Neural cell (in vitro differentiated cells): Measurements from ENCODE around the gene HSPB6.

ENCODE experiments used
- EZH2 ChIP-seq: fragments of 200-600, 300-800 bp; shearing (Covaris generic), sonication (generic); IDR thresholded peaks from 2 replicates; pipeline ENCODE4 v1.6.1; 2014; ENCODE audit warnings: antibody characterized with exemption, low read length, borderline replicate concordance, mild to moderate bottlenecking; ENCODE audit not compliant: insufficient read depth, poor library complexity, severe bottlenecking
- MXI1 ChIP-seq: fragments of 450-650 bp; conservative IDR thresholded peaks from 2 replicates; pipeline ENCODE4 v1.6.1; 2014; ENCODE audit warnings: antibody characterized with exemption, mild to moderate bottlenecking; ENCODE audit not compliant: poor library complexity, severe bottlenecking
- POLR2AphosphoS5 ChIP-seq: IDR thresholded peaks from 2 replicates; pipeline ENCODE4 v1.6.1; 2012
- TAF1 ChIP-seq: IDR thresholded peaks from 2 replicates; pipeline ENCODE4 v1.6.1; 2012; ENCODE audit warnings: low read depth
- TF ChIP-seq, protein P1 (sequence below): fragments of 450-650 bp; IDR thresholded peaks from 2 replicates; pipeline ENCODE4 v1.5.1; 2014; ENCODE audit warnings: antibody characterized with exemption, mild to moderate bottlenecking, moderate library complexity; ENCODE audit not compliant: poor library complexity, severe bottlenecking

DNA sequence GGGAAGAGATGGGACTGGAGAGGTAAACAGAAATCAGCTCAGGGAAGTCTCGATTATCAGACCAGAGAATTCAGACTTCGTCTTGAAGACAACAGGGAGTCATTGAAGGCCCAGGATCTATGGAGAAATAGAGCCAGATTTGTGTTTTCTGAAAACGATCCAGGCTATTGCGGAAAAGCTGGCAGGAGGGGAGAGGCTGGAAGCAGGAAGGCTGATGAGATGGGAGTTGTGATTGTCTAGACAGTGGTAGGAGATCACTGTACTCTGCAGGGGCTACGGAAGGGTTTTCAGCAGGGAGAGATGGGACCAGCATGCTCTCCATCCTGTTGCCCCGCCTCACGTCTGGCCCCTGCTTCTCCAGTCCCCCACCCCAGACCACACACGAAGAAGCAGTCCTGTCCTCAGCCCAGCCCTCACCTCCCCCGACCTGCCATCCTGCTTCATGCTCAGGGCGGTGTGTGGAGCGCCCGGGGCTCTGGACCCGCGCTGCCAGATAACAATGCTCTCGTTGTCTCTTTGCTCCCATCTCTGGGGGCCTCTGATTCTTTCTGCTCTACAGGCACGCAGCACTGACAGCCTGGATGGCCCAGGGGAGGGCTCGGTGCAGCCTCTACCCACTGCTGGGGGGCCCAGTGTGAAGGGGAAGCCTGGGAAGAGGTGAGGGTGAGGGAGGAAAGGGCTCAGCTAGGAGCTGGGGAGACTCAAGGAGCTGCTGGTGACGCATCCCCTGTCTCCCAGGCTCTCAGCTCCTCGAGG is 20.4 kb upstream of the HSPB6 start:
- TF ChIP-seq MXI1 (no peak), POLR2AphosphoS5 (no peak), EZH2 (no peak), TAF1 (no peak)
- TF ChIP-seq, protein P1, sequence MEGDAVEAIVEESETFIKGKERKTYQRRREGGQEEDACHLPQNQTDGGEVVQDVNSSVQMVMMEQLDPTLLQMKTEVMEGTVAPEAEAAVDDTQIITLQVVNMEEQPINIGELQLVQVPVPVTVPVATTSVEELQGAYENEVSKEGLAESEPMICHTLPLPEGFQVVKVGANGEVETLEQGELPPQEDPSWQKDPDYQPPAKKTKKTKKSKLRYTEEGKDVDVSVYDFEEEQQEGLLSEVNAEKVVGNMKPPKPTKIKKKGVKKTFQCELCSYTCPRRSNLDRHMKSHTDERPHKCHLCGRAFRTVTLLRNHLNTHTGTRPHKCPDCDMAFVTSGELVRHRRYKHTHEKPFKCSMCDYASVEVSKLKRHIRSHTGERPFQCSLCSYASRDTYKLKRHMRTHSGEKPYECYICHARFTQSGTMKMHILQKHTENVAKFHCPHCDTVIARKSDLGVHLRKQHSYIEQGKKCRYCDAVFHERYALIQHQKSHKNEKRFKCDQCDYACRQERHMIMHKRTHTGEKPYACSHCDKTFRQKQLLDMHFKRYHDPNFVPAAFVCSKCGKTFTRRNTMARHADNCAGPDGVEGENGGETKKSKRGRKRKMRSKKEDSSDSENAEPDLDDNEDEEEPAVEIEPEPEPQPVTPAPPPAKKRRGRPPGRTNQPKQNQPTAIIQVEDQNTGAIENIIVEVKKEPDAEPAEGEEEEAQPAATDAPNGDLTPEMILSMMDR, result no peak
